ENCODE measurements around the gene PIGZ. TPM values are rescaled to one million over a fixed set of nuclear protein-coding genes. Genes with fewer than 3 reads are reported as not detected.

PIGZ gene
- total and polyA plus RNA-seq, 2 experiments from 2014 or later: 3.9 to 7.6 TPM

- Histone ChIP-seq H3K27me3 (replicated peaks; ENCODE audit: insufficient read depth) (no peaks in the 10 kb centered on the region), H3K4me1 (ENCODE audit: insufficient read depth) (no peaks in the 10 kb centered on the region), H2AFZ (no peak overlapping the region), H3K27ac (no peak overlapping the region), H3K9ac (no peak overlapping the region), H3K79me2 (ENCODE audit: insufficient read depth) (no peaks in the 10 kb centered on the region; the same call in 1 of the 2 replicates), H3K4me2 (ENCODE audit: unreplicated experiment) (no peak overlapping the region), H3K36me3 (ENCODE audit: low read depth) (peaks cover 10% of the 10 kb centered on the region; the same call in 1 of the 2 replicates), H3K4me3 (no peak overlapping the region), H3F3A (ENCODE audit: insufficient read depth) (no peaks in the 10 kb centered on the region), H3K9me3 (ENCODE audit: low read depth) (no peaks in the 10 kb centered on the region), H3K9me2 (ENCODE audit: insufficient read depth) (no peaks in the 10 kb centered on the region), H4K20me1 (ENCODE audit: insufficient read depth) (0 out of 2 replicates have a peak, but pooled peaks cover 4% of the 10 kb centered on the region)
- 98% methylated on average over 4 of the region's 4 CpGs for WGBS, 2 experiments (ENCODE audit: low coverage in 1 of 2, low lambda C conversion rate in 2 of 2, missing lambda C conversion rate in 2 of 2)
- in situ Hi-C loops (cut with MboI): no loop called here
- no peak for DNase-seq
- TF ChIP-seq EZH2phosphoT487 (IDR thresholded peaks at IDR 0.05; ENCODE audit: insufficient read depth, low read depth) (no peak), EZH2 (IDR thresholded peaks at IDR 0.05; ENCODE audit: insufficient read depth, poor library complexity, severe bottlenecking) (no peak)
Measured at GRCh38 chr3:196914866-196915265, 53.8 kb downstream of the PIGZ start.

GRCh38 chr3:196903740-196904139, 64.9 kb downstream of the PIGZ start:
- Histone ChIP-seq H3F3A (ENCODE audit: insufficient read depth) (no peaks in the 10 kb centered on the region), H4K20me1 (ENCODE audit: insufficient read depth) (no peaks in the 10 kb centered on the region), H2AFZ (no peak overlapping the region), H3K9ac (no peak overlapping the region), H3K36me3 (ENCODE audit: low read depth) (peaks cover 56% of the 10 kb centered on the region), H3K27ac (no peak overlapping the region), H3K9me3 (ENCODE audit: low read depth) (no peaks in the 10 kb centered on the region), H3K4me1 (ENCODE audit: insufficient read depth) (no peaks in the 10 kb centered on the region), H3K9me2 (ENCODE audit: insufficient read depth) (no peaks in the 10 kb centered on the region), H3K27me3 (replicated peaks; ENCODE audit: insufficient read depth) (no peaks in the 10 kb centered on the region), H3K4me3 (no peak overlapping the region), H3K79me2 (ENCODE audit: insufficient read depth) (peaks cover 14% of the 10 kb centered on the region), H3K4me2 (ENCODE audit: unreplicated experiment) (no peak overlapping the region)
- whole genome bisulfite sequencing, 2 experiments (ENCODE audit: low coverage in 1 of 2, low lambda C conversion rate in 2 of 2, missing lambda C conversion rate in 2 of 2): 96 to 98% methylated on average over 2 of the region's 2 CpGs
- in situ Hi-C loops (cut with MboI): no loop called here
- DNase-seq: no peak
- TF ChIP-seq EZH2 (IDR thresholded peaks at IDR 0.05; ENCODE audit: insufficient read depth, poor library complexity, severe bottlenecking) (no peak), EZH2phosphoT487 (IDR thresholded peaks at IDR 0.05; ENCODE audit: insufficient read depth, low read depth) (no peak)

- in situ Hi-C loops (cut with MboI): no loop called here
- Histone ChIP-seq H4K20me1 (ENCODE audit: insufficient read depth) (no peaks in the 10 kb centered on the region), H3K27ac (no peak overlapping the region), H3K4me1 (ENCODE audit: insufficient read depth) (no peaks in the 10 kb centered on the region), H3K4me3 (no peak overlapping the region), H3K27me3 (replicated peaks; ENCODE audit: insufficient read depth) (no peaks in the 10 kb centered on the region), H3K4me2 (ENCODE audit: unreplicated experiment) (no peak overlapping the region), H2AFZ (no peak overlapping the region), H3K9me3 (ENCODE audit: low read depth) (no peaks in the 10 kb centered on the region), H3K9ac (no peak overlapping the region), H3K9me2 (ENCODE audit: insufficient read depth) (no peaks in the 10 kb centered on the region), H3K79me2 (ENCODE audit: insufficient read depth) (peaks cover 29% of the 10 kb centered on the region), H3F3A (ENCODE audit: insufficient read depth) (no peaks in the 10 kb centered on the region), H3K36me3 (ENCODE audit: low read depth) (peaks cover 51% of the 10 kb centered on the region)
- TF ChIP-seq EZH2phosphoT487 (IDR thresholded peaks at IDR 0.05; ENCODE audit: insufficient read depth, low read depth) (no peak), EZH2 (IDR thresholded peaks at IDR 0.05; ENCODE audit: insufficient read depth, poor library complexity, severe bottlenecking) (no peak)
- DNase-seq: no peak
- 59 to 75% methylated on average over 1 of the region's 1 CpG for WGBS, 2 experiments (ENCODE audit: low coverage in 1 of 2, low lambda C conversion rate in 2 of 2, missing lambda C conversion rate in 2 of 2)
Measured at GRCh38 chr3:196902296-196902695, 66.3 kb downstream of the PIGZ start.

GRCh38 chr3:196901768-196902167, 66.9 kb downstream of the PIGZ start:
- Histone ChIP-seq H3K27me3 (replicated peaks; ENCODE audit: insufficient read depth) (no peaks in the 10 kb centered on the region), H3K4me3 (no peak overlapping the region), H3K9me2 (ENCODE audit: insufficient read depth) (no peaks in the 10 kb centered on the region), H3K36me3 (ENCODE audit: low read depth) (peaks cover 51% of the 10 kb centered on the region), H3K9ac (no peak overlapping the region), H3K79me2 (ENCODE audit: insufficient read depth) (peaks cover 34% of the 10 kb centered on the region), H3K27ac (no peak overlapping the region), H3K4me2 (ENCODE audit: unreplicated experiment) (no peak overlapping the region), H2AFZ (no peak overlapping the region), H3F3A (ENCODE audit: insufficient read depth) (no peaks in the 10 kb centered on the region), H4K20me1 (ENCODE audit: insufficient read depth) (no peaks in the 10 kb centered on the region), H3K4me1 (ENCODE audit: insufficient read depth) (no peaks in the 10 kb centered on the region), H3K9me3 (ENCODE audit: low read depth) (no peaks in the 10 kb centered on the region)
- no peak for DNase-seq
- WGBS, 2 experiments (ENCODE audit: low coverage in 1 of 2, low lambda C conversion rate in 2 of 2, missing lambda C conversion rate in 2 of 2): 100% methylated on average over 1 of the region's 1 CpG
- TF ChIP-seq EZH2 (IDR thresholded peaks at IDR 0.05; ENCODE audit: insufficient read depth, poor library complexity, severe bottlenecking) (no peak), EZH2phosphoT487 (IDR thresholded peaks at IDR 0.05; ENCODE audit: insufficient read depth, low read depth) (no peak)
- in situ Hi-C loops (cut with MboI): no loop called here

Other genes starting within 250 kb of the PIGZ start
- 22.6 and 24.4 TPM in 2 replicates for gene PAK2, start 229.0 kb downstream of the PIGZ start, total RNA-seq (2014; rRNA removed; shearing (Covaris generic))
- gene PAK2, start 229.0 kb downstream of the PIGZ start, polyA plus RNA-seq (2016; fragmentation: Nextera tagmentation; extraction: Ambion mirVana): 29.4 and 30.5 TPM in 2 replicates
- 30.2 and 36.2 TPM in 2 replicates for gene SENP5, start 100.9 kb downstream of the PIGZ start, total RNA-seq (2014; rRNA removed; shearing (Covaris generic))
- gene SENP5, start 100.9 kb downstream of the PIGZ start, polyA plus RNA-seq (2016; fragmentation: Nextera tagmentation; extraction: Ambion mirVana): 16.2 and 16.9 TPM in 2 replicates
- gene NCBP2, start 26.3 kb downstream of the PIGZ start, total RNA-seq (2014; rRNA removed; shearing (Covaris generic)): 75.3 and 81.9 TPM in 2 replicates
- gene NCBP2, start 26.3 kb downstream of the PIGZ start, polyA plus RNA-seq (2016; fragmentation: Nextera tagmentation; extraction: Ambion mirVana): 107 TPM in 2 replicates
- gene MELTF, start 61.0 kb upstream of the PIGZ start, total RNA-seq (2014; rRNA removed; shearing (Covaris generic)): 0.86 and 0.89 TPM in 2 replicates
- gene MELTF, start 61.0 kb upstream of the PIGZ start, polyA plus RNA-seq (2016; fragmentation: Nextera tagmentation; extraction: Ambion mirVana): 0.94 and 1.1 TPM in 2 replicates

All from GM23248 (cell line).